Germinal center (tissue), 1 donor: Measurements from ENCODE around the gene CCDC88C.

Source experiments
- DNase-seq: peaks from one replicate; pipeline ENCODE4 v3.0.0; 2012; ENCODE audit warnings: mixed read lengths, low spot score

CCDC88C gene

DNA sequence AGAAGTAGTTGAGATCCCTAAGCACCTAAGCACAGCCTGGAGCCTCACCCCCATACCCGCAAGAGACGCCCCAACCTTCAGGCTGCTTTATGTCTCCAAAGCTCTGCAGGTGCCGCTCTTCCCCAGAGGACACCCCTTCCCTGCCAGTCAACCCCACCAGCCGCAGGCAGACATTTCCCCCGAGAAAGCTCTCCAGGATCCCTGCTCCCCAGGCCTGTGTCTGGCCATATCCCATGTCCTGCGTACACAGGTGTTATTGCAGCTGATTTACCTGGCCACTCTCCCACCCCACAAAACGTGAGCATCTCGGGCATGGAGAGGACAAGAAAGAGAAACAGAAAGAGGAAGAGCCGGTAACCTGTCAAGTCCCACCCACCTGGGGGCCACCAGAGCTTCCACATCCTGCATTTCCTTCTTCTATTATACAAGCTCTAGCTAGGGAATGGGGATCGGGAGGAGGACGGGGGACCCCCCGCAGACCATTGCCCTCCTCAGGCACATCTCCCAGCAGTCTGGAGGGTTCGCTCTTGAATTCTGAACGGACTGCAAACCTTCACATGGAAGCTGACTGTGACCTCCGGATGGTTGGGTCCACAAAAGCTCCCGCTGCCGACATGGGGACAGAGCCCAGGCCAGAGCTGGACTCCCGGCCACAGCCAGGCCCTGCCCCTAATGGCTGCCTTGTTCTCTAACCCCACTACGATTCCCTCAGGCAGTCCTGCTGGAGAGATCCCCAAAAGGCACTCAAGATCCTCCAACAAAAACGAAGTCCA lies 17.6 kb downstream of the CCDC88C start:
- DNase-seq: peak; percentile 83

DNA sequence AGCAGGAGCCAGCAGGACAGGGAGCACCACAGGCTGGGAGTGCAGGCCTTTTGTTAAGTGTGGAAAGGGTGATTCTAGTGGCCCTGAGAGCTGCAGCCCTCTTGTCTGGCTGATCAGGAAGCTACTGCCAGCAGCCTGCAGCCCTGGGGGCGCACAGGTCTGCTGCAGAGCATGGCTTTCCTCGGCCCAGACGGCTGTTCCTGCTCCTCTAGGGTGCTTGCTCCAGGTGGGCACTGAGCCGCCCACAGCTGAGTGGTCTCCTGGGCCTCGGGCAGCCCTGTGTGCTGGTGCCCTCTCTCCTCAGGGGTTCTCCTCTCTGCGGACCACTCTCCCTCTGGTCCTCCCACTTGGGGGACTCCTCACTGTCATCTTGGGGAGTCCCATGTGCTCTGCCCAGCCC lies 18.9 kb downstream of the CCDC88C start:
- DNase-seq: no peak

DNA sequence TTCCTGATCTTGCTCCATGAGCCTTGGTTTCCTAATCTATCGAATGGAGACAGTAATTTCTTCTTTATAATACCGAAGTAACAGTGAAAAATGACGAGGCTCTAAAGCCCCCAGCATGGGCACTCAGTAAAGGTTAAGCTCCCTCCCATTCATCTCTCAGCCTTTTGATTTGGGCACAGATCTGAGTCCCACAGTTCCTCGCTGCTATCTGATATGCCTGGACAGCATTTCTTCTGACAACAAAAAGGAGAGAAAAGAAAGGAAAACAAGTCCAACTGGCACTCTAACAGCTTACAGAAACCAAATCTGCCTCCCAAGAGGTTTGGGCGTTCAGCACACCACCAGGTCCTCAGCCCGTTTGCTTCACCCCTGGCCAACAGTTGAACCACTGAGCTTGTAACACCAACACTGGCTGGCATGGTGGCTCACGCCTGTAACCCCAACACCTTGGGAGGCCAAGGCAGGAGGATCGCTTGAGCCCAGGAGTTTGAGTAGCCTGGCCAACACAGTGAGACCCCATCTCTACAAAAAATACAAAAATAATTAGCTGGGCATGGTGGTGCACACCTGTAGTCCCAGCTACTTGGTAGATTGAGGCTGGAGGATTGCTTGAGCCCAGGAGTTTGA lies 19.5 kb downstream of the CCDC88C start:
- DNase-seq: no peak

DNA sequence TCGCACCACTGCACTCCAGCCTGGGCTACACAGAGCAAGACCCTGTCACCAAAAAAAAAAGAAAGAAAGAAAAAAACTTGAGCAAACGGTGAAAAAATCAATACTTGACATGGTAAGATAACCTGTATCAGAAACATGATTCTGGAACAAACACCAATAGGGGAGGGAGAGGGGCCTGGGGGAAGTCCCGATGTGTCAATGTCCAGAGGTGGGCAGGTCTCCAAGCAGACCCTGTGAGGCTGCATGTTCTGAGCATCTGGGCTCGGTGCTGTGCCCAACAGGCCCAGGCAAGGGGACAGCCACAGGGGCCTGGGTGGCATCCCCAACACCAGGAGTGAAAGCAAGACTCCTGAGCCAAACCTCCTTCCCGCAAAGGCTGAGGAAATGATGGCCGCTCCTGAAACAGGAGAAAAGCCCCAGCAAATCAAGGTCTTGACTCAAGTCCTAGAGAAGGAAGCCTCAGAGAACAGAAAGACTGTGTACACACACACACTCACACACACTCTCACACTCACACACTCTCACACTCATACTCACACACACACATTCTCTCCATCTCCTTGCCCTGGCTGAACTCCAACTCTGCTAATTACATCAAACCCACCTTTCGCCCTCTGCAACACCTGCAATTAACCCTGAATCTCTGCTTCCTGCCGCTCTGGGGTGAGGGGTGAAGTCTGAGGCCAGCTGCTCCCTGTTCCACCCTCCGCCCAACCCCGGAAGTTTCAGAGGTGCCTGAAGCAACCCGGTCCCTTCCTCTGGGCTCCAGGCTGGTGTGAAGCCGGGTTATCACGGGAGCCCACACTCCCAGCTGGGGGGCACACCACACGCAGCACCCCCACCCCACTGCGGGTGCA lies 20.4 kb downstream of the CCDC88C start:
- peak; percentile 77 for DNase-seq

DNA sequence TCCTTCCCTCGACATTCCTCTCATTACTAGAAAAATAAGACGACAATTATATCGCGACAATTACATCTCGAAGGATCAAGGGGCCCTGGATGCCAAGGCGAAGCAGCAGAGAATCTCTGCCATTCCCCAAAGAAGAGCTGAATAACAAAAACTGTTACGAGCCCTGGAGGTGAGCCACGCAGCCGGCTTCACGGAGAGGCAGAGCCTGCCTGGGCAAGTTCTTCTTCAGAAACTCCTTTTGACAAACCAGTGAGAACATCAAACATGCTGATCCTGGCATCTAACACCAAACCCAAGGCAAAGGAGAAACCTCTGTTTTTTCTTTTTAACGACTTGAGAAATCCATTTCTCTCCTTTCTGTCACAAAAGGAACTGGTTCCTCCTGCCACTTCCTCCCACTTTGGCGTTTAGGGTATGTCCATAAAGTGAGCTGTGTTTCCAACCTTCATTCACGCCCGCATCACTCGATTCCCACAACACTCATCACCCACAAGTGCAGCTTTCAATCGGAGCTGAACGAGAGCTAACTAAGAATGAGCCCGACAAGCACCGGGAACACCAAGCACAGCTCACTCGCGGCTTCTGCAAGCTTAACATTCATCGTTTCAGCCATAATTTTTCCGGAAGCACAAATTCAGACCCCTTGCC lies 21.5 kb downstream of the CCDC88C start:
- no peak for DNase-seq

DNA sequence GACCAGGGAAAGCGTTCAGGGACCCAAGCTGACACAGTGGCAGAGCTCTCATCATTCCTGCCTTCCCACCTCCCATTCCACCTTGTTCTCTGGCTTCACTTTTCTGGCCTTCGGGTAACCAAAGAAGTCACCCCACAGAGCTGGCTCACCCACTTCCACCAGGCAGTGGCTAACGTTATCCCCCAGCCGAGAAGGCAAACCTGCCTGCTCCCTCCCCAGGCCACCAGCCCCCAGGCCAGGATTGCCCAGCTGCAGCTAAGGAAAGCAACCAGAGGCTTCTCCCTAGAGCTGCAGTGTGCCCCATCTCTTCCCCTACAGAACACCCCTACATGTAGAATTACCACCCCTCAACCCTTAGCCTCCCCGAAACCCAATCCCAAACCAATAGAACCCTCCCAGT lies 22.2 kb downstream of the CCDC88C start:
- no peak for DNase-seq

DNA sequence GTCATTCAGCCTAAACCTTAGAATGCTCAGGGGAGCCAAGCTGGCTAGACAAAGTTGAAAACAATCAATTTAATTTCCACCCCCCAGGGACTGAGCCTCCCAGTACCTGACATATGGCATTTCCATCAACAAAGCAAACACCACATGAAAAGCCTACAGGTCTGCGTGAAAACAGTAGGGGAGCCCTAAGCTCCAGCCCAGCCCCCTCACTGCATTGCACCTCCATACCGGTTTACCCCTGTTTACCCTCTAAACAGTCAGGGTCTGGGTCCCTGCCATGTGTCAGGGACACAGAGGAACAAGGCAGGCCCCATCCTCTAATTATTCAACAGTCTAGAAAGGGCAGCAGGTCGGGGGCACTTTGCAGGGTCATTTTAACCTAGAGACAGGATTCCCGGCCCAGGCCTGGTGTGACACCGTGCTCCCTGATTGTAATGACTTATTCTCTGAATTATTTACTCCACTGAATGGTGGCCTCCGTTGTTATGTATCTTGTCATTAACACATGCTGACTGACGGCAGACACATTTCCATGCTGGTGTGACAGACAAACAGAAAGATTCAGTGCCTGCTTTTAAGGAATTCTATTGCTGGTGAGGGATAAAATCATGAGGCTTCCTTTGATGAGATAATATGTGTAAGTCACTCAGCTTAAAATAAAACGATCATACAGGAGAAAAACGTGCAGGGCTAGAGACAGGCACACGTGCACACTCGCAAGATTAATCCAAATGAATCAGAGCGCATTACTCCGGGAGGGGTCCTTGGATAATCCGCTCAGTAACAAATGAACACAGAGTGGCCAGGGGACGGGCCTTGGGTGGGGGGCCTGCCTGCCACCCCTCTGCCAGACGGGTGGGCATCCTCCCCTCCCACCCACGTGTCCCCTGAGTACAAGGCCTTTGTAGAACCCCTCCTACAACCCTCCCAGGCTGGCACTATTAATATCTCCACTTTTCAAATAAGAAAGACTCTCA lies 23.2 kb downstream of the CCDC88C start:
- no peak for DNase-seq

DNA sequence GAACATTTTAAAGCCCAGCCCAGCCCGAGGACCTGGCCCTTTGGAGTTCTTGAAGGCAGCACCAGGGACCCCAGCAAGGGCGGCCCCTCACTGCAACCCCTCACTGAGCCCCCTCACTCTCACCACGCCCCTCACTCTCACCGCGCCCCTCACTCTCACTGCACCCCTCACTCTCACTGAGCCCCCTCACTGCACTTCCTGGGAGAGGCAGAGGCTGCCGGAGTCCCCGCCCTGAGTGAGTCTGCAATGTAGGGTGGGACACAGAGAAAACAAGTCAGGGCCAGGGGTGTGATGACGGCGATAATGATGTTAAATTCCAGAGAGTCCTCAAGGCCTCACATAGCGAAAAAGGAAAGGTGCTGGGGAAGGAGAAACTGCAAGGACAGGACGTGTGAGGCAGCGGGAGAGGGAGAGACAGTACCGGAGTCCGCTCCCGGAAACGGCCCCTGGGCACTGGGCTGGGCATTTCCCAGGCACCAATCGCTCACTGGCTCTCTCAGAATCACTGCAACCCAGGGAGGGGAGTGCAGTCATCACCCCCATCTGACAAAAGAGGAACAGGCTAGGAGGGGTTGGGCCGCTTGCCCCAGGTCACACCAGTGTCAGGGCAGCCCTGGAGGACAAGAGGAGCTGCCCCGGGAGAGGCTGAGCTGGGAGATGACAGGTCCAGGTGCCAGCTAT lies 24.9 kb downstream of the CCDC88C start:
- DNase-seq: no peak

DNA sequence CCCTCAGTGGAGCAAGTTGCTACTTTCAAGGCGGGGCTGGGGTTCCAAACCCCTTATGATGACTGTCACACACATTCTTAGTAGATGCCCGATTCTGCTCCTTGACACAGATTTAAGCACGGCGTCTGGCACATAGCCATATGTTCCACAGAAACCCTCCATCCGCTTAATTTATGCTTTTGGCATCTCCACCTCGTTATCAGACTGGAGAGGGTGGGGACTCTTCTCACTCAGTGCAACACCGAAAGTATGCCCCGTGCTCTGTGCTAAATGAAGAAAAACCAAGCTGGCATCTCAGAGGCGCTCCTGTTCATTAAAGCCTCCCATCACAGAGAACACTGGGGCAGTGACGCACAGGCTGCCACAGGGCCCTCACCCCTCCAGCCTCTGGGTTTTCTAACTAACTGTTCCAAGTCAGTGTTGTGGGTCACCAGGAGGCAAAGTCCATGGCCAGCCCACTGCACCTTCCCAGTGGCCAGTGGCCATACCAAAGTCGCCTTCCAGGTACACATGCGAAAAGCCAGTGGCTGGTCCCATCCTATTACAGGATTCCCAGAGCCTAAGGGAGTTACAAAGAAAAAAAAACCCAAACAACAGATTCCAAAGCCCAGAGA lies 27.3 kb downstream of the CCDC88C start:
- DNase-seq: no peak

DNA sequence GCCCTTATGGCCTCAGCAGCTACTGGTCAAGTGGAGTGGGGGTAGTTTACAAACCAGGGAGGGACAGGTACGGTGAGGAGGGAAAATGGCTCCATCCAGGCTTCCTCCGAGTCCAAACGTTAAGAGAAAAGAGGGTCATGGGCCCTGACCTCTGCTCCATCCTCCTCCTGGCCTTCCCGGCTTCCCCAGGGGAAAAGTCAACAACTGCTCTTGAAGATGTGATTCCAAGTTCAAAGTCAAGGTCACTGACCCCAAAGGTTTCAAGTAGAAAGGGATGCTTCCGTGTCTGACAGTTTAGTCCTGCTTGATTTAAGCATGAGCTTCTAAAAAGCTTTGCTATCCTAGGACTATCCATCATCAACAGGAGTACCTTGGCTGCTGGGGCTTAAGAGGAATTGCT lies 28.5 kb downstream of the CCDC88C start:
- no peak for DNase-seq

DNA sequence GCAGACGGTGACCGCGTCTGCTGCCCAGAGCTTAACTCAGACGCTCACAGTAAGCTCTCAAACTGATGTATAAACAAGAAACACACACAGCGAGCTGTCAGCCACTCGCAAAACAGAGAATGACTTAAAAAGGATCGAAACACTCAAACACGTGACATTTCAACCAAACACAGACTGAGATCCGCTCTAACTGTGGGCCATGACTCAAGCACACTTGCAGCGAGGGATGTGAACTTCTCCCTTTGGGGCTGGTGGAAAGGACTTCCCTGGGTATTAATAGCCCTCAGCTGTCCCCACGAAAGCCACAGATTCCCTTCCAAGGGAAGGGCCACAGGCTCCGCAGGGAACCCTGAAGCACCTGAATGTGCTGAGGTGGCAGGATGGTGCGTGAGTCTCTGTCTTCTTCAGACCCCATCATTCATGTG lies 29.1 kb downstream of the CCDC88C start:
- no peak for DNase-seq

DNA sequence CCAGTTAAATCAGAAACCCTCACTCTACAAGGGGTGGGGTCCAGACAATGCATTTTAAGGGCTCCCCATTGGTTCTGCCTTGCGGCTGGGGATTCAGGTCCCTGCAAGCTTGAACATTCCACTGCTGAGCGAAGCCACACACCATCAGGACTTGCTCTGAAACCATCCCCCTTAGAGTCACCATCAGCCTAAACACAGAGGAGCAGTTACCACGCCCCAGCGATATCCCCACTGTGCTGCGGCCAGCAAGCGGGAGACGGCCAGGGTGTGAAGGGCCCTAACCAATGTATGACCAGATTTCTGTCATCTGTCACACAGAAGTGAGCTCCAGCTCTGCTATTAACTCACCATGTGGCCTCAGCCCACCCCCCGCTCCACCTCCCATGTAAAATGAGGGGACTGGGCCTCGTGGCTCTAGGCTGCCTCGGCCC lies 29.7 kb downstream of the CCDC88C start:
- DNase-seq: no peak

DNA sequence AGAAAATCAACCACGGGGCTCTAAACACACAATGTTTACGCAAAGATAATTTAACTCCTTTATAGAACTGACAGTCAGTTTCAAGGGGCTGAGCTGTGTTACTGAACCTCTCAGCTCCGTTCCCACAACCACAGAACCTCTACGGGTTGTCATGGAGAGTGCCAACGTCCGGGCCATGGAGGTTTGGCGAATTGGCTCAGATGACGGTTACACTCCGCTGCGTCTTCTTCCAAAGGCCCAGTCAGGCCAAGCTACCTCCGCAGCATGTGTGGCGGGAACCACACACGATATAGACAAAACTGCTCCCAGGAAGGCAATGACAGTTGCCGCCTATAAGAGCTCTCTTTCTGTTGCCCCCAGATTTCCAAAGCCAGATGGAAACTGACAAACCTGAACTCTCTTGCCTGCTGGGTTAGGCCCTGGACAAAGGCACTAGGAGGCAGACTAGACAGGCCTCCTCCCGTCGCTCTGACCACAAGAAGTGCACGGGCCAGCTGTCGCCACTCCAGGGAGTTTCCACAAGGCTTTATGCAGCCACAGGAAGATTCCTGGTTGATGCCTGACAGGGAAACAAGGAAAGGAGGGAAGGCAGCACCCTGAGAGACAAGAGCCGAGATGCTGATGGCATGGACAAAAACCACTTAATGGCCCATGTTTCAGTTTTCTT lies 30.3 kb downstream of the CCDC88C start:
- no peak for DNase-seq

DNA sequence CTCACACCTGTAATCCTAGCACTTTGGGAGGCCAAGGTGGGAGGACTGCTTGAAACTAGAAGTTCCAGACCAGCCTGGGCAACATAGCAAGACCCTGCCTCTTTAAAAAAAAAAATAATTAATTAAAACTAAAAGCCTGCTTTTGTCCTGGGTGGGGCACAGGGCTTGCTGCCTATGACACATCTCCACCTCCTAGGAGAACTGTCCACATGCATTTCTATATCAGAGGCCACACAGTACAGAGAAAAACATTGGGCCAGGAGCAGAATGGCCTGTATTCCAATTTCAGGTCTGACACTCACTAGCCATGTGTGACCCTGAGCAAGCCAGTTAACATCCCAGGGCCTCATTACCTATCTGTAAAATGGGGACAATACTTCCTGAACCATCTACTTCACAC lies 31.9 kb downstream of the CCDC88C start:
- no peak for DNase-seq

DNA sequence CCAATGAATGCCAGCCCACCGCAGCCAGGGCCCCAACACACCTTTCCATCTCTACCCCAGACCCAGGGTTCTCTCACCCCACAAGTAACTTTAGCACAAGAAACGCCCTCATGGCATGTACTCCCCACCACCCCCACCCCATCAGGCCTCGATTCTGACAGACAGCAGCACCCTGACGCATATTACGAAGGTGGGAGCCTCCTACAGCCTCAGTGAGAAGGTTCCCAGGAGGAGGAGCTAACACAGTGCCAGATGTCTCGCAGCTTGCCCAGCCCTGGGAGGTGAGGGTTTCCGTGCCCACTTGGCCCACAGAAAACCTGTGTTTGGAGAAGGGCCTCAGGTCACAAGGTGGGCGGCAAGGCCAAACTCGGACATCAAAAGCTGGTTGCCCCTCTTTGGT lies 32.4 kb downstream of the CCDC88C start:
- no peak for DNase-seq

DNA sequence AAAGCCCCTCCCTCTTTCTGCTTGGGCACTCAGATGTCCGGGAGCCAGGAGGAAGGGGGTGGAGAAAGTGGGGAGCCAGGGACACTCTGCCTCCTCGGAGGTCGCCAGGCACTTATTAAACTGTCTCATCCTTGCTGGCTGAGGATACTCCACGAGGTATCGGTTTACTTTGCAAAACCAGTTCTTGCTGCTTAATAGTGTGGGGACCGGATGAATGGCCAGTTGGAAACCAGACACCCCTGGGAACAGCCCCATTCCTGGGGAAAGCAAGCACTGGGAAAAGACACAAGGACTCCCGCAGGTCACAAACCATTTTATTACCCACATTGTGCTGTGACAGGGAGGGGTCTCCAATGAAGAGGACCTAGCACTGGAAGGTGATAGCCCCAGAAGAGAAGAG lies 34.2 kb downstream of the CCDC88C start:
- no peak for DNase-seq

DNA sequence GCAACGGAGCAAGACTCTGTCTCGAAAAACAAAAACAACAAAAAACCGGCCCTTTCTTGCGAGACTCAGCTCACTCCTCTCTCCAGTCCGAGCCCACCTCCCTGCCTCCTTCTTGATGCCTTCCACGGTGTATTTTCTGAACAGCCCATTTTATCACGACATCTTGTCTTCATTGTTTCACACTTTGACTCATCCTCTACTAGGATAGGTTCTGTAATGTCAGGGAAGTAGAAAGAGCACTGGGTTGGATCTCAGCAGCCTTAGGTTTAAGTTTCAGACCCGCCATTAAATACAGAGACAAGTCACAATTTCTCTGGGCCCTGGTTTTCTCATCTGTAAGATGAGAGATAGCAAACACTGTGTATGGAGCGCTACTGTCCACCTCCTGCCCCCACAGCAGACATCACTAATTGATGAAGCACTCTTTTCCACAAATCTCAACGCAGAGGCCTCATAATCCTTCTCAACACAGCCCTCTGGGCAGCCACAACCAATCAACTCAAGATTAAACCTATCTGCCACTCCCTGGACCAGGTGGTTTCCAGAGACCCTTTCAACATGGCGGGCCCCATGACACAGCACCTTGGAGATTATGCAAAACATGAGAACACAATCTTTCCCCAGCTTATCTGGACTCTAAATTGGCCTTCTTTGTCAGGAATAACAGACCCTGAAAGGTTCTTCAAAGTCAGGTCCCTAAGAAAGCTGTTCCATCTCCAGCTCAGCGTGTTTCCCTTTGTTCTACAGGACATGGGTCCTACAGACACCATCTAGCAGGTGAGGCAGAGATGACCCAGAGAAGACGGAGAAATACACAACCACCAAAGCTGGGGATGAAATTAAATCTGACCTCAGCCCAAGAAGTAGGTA lies 35.6 kb downstream of the CCDC88C start:
- no peak for DNase-seq

DNA sequence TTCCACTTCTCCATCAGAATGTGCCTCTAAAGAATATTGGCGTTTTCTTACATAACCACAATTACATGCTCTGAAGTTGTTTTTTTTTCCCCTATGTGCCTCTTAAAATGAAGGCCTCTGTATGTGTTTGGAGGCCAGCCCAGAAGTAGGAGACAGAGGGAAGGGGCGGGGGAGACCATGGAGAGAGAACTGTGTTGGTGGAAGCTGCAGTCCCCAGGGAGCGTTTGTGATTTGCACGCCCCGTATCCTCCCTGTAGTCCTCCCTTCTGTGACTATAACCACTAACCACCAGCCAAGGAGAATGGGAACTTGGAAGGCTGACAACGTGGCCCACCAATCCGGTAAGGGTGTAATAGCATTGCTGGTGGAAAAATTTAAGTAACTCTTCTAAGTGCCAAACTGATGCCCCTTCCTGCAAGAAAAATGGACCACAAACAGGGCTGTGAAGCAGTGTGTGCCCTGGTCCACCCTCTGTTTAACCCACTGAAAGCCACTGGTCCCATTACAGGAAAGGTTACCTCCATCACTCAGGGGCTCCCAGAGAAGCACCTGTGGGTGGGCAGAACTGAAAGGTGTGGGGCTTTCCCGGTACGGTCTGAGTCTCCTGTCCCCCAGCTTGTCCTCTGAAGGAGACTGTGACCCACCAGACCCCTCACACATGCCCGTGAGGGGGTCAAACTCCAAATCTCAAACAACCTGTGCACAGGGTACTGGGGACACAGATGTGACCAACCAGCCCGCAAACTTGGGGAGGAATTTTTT lies 36.8 kb downstream of the CCDC88C start:
- no peak for DNase-seq
